Testis (tissue), 3 donors: ENCODE measurements around the gene TMEM38B. TPM values are rescaled to one million over a fixed set of nuclear protein-coding genes. Genes with fewer than 3 reads are reported as not detected.

Source experiments
- DNase-seq: peaks from one replicate; pipeline ENCODE4 v3.0.0-alpha.2; 2019
- H3K27ac ChIP-seq, 2 donors: fragments of 200-600 bp; sonication (generic); one replicate each; pipeline ENCODE4 v1.5.1; 2019
- H3K27me3 ChIP-seq: fragments of 200-600 bp; sonication (generic); one replicate; pipeline ENCODE4 v1.5.1; 2019
- H3K36me3 ChIP-seq: fragments of 200-600 bp; sonication (generic); one replicate; pipeline ENCODE4 v1.5.1; 2017; ENCODE audit warnings: low read depth; ENCODE audit errors: missing control alignments
- H3K4me1 ChIP-seq: fragments of 200-600 bp; sonication (generic); one replicate; pipeline ENCODE4 v1.5.1; 2019
- H3K4me3 ChIP-seq, 2 donors: fragments of 200-600 bp; sonication (generic); one replicate each; pipeline ENCODE4 v1.5.1; 2017 to 2019
- H3K9me3 ChIP-seq: fragments of 200-600 bp; sonication (generic); one replicate; pipeline ENCODE4 v1.5.1; 2017
- POLR2A ChIP-seq: fragments of 450-650 bp; IDR thresholded peaks from one replicate; pipeline ENCODE4 v1.6.1; 2017; ENCODE audit warnings: antibody characterized with exemption, mild to moderate bottlenecking, moderate library complexity
- WGBS, 2 donors: methylation state at CpG; one replicate each; pipeline ENCODE4 v1.1.5; 2018; 5-methylcytosine and 5-hydroxymethylcytosine counted together
- intact Hi-C: fragments of 100-400 bp; cut with DNase I; formaldehyde crosslinking; loops from one replicate; pipeline ENCODE4 v1.15.1; 2023; ENCODE audit warnings: low total_unique reads
- polyA plus RNA-seq: library from polyadenylated mRNA; stranded (reverse); fragments of 350-450 nt; fragmentation: Illumina TruSeq; extraction: RNeasy Lipid Tissue Mini Kit (QIAGEN cat#74804); gene quantifications from one replicate; pipeline ENCODE4 v1.2.3, GENCODE V29; 2014; ENCODE audit warnings: low read depth, low replicate concordance; ENCODE audit not compliant: insufficient read depth
- total RNA-seq, 2 donors: library from RNA; depleted of rRNA; stranded (reverse); fragments of >200 nt; gene quantifications; one replicate each; pipeline ENCODE4 v1.2.3, GENCODE V29; 2016
- TF ChIP-seq, protein P1 (sequence below), 3 experiments: fragments of 450-650 bp in 2 of 3; fragments of 200-600 bp in 1 of 3; sonication (generic) in 1 of 3; IDR thresholded peaks; one replicate each; pipeline ENCODE4 v1.5.1; 2016 to 2019; ENCODE audit warnings: antibody characterized with exemption in 3 of 3, mild to moderate bottlenecking in 2 of 3, moderate library complexity in 1 of 3

Gene TMEM38B
- total and polyA plus RNA-seq, 3 donors from 2014 or later, result 22.4 to 55.0 (median 29.9) TPM

DNA sequence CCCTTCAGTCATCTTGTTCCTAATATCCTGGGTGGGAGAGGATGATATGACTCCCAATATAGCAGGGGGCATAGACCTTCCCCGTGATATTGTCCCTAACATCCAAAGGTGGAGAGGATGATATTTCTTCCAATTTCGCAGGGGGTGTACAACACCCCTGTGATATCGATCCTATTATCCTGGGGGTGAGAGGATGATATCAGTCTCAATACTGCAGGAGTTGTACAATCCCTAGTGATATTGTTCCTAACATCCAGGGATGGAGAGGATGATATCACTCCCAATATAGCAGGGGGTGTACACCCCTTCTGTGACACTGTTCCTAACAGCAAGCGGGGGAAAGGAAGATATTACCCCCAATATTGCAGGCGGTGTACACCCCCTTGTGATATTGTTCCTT lies 122.6 kb downstream of the TMEM38B start:
- Histone ChIP-seq H3K4me3 (no peak overlapping the region), H3K36me3 (no peaks in the 10 kb centered on the region), H3K9me3 (no peaks in the 10 kb centered on the region), H3K27me3 (no peaks in the 10 kb centered on the region), H3K27ac (no peak overlapping the region), H3K4me1 (no peaks in the 10 kb centered on the region)
- intact Hi-C loops, result no loop called here
- no peak for TF ChIP-seq POLR2A
- TF ChIP-seq, protein P1, sequence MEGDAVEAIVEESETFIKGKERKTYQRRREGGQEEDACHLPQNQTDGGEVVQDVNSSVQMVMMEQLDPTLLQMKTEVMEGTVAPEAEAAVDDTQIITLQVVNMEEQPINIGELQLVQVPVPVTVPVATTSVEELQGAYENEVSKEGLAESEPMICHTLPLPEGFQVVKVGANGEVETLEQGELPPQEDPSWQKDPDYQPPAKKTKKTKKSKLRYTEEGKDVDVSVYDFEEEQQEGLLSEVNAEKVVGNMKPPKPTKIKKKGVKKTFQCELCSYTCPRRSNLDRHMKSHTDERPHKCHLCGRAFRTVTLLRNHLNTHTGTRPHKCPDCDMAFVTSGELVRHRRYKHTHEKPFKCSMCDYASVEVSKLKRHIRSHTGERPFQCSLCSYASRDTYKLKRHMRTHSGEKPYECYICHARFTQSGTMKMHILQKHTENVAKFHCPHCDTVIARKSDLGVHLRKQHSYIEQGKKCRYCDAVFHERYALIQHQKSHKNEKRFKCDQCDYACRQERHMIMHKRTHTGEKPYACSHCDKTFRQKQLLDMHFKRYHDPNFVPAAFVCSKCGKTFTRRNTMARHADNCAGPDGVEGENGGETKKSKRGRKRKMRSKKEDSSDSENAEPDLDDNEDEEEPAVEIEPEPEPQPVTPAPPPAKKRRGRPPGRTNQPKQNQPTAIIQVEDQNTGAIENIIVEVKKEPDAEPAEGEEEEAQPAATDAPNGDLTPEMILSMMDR (IDR thresholded peaks at IDR 0.05), result no peak
- DNase-seq, result no peak
- whole genome bisulfite sequencing, 2 donors, result 71 to 91% methylated on average over 5 of the region's 5 CpGs

DNA sequence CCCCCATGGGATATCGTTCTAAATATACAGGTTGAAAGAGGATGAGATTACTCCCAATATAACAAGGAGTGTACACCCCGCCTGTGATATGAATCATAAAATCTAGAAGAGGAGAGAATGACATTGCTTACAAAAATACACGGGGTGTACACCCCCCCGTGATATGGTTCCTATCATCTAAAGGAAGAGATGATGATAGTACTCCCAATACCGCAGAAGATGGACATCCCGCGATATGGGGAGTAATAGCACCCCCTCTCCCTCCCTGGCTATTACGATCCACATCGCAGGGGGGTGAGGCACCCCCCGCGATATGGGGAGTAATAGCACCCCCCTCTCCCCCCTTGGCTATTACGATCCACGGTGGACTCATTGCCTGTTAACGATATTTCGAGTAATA lies 124.6 kb downstream of the TMEM38B start:
- no peak for DNase-seq
- H3K9me3 ChIP-seq, result no peaks in the 10 kb centered on the region
- H3K4me3 ChIP-seq, result no peak overlapping the region
- intact Hi-C loops, result no loop called here
- no peaks in the 10 kb centered on the region for H3K4me1 ChIP-seq
- WGBS, 2 donors, result 56 to 61% methylated on average over 15 of the region's 15 CpGs
- TF ChIP-seq POLR2A, result no peak
- TF ChIP-seq, protein P1 (IDR thresholded peaks at IDR 0.05), result no peak
- no peak overlapping the region for H3K27ac ChIP-seq
- H3K36me3 ChIP-seq, result no peaks in the 10 kb centered on the region
- no peaks in the 10 kb centered on the region for H3K27me3 ChIP-seq

DNA sequence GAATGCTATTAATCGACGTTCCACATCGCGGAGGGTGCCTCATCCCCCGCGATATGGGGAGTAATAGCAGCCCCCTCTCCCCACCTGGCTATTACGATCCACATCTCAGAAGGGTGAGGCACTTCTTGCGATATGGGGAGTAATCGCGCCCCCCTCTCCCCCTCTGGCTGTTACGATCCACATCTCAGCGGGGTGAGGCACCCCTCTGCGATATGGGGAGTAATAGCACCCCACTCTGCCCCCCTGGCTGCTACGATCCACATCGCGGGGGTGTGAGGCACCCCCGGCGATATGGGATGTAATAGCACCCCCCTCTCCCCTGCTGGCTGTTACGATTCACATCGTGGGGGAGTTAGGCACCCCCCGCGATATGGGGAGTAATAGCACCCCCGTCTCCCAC lies 128.5 kb downstream of the TMEM38B start:
- Histone ChIP-seq H3K4me3 (no peak overlapping the region), H3K9me3 (no peaks in the 10 kb centered on the region), H3K36me3 (no peaks in the 10 kb centered on the region), H3K27ac (no peak overlapping the region), H3K4me1 (no peaks in the 10 kb centered on the region), H3K27me3 (no peaks in the 10 kb centered on the region)
- no peak for DNase-seq
- intact Hi-C loops, result no loop called here
- TF ChIP-seq, protein P1 (IDR thresholded peaks at IDR 0.05), result no peak
- no peak for TF ChIP-seq POLR2A
- WGBS, 2 donors, result 55 to 65% methylated on average over 23 of the region's 23 CpGs

Other genes with a start within 250 kb of the TMEM38B start
- 10 to 100 TPM in 1 of 2 donors, 1 to 10 TPM in 1; 9.4 to 12.2 TPM for gene FSD1L, start 246.5 kb upstream of the TMEM38B start, total RNA-seq
- gene FSD1L, start 246.5 kb upstream of the TMEM38B start, polyA plus RNA-seq, result 9.1 TPM
- 10 to 100 TPM; 17.5 to 27.9 TPM for gene FKTN, start 136.4 kb upstream of the TMEM38B start, total RNA-seq
- gene FKTN, start 136.4 kb upstream of the TMEM38B start, polyA plus RNA-seq, result 10.4 TPM
- not detected for gene TAL2, start 32.1 kb upstream of the TMEM38B start, total RNA-seq
- 0.78 TPM for gene TAL2, start 32.1 kb upstream of the TMEM38B start, polyA plus RNA-seq